Peyer's patch (tissue), 4 donors: Measurements from ENCODE around the gene KCNJ5.

ENCODE experiments used
- CTCF ChIP-seq, 6 experiments: fragments of 450-650 bp in 4 of 6; fragments of 200-600 bp in 2 of 6; sonication (generic) in 1 of 6; IDR thresholded peaks; one replicate each; pipeline ENCODE4 v1.5.1; 2017 to 2019; ENCODE audit warnings: antibody characterized with exemption in 6 of 6, mild to moderate bottlenecking in 3 of 6, moderate library complexity in 1 of 6
- POLR2A ChIP-seq, 2 donors: fragments of 450-650 bp; IDR thresholded peaks; one replicate each; pipeline ENCODE4 v1.5.1; 2017; ENCODE audit warnings: antibody characterized with exemption in 2 of 2, mild to moderate bottlenecking in 2 of 2, moderate library complexity in 2 of 2

GRCh38 chr11:128911701-128912100 is 20.5 kb downstream of the KCNJ5 start:
- no peak for TF ChIP-seq POLR2A (IDR thresholded peaks at IDR 0.05)
- TF ChIP-seq CTCF (IDR thresholded peaks at IDR 0.05) = no peak
